ENCODE data around the gene ZNF536. TPM values are rescaled to one million over a fixed set of nuclear protein-coding genes. Genes with fewer than 3 reads are reported as not detected.

The ZNF536 gene
- total and polyA plus RNA-seq, 9 of the 15 experiments (the other 6 are each of a cell fraction or from before 2014, with no cell fraction given): not detected

DNA sequence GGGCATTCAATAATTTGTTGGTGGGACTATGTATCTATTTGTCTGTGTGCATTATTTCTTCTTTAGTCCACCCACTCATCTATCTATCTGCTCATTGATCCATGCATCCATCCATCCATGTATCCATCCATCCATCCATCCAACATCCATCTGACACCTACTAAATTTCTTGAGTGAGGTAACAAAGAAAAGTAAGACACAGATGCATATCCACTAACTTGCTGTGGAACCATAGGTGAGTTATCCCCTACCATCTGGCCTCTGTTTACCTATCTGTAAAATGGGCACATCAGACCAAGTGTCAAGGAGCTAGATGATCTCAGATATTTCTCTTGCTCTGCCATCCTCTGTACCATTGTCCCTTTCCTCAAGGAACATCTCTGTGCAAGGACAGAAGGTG, 54.7 kb downstream of the ZNF536 start (continued):
- 0 out of 4 replicates have a peak, but pooled peaks of 1 of the 2 experiments have one; percentile 30 for TF ChIP-seq RCOR1 (IDR thresholded peaks at IDR 0.05; ENCODE audit: borderline replicate concordance in 1 of 2, low read depth in 2 of 2, low read length in 2 of 2)
- no peak for TF ChIP-seq KHSRP (IDR thresholded peaks at IDR 0.05)
- no peak for TF ChIP-seq ZC3H11A (IDR thresholded peaks at IDR 0.05; ENCODE audit: low read depth, low read length)
- no peak for TF ChIP-seq HLTF (IDR thresholded peaks at IDR 0.05)
- no peak for TF ChIP-seq HNRNPLL (IDR thresholded peaks at IDR 0.05; ENCODE audit: low read depth, low read length, poor library complexity, severe bottlenecking)
- peak; percentile 88 for TF ChIP-seq RBM25 (IDR thresholded peaks at IDR 0.05; ENCODE audit: low read depth, low read length, severe bottlenecking)
- no peak for TF ChIP-seq SMC3 (conservative IDR thresholded peaks at IDR 0.05; ENCODE audit: insufficient read depth, low read depth, low read length)
- no peak for TF ChIP-seq TAF7 (tag; IDR thresholded peaks at IDR 0.05)
- no peak for TF ChIP-seq THRAP3 (IDR thresholded peaks at IDR 0.05; ENCODE audit: borderline replicate concordance)
- TF ChIP-seq SRSF1 (IDR thresholded peaks at IDR 0.05; ENCODE audit: low read depth, low read length): no peak
- TF ChIP-seq ZNF274 (IDR thresholded peaks at IDR 0.05; ENCODE audit: borderline replicate concordance, low read depth, low read length): no peak
- no peak for TF ChIP-seq ZNF586 (CRISPR knock-in tag; conservative IDR thresholded peaks at IDR 0.05)
- TF ChIP-seq THAP7 (CRISPR knock-in tag; IDR thresholded peaks at IDR 0.05): no peak
